Measurements from ENCODE around the gene TMEM89. TPM values are rescaled to one million over a fixed set of nuclear protein-coding genes. Genes with fewer than 3 reads are reported as not detected.

TMEM89 gene
- total and polyA plus RNA-seq, 7 experiments from 2014 or later, result not detected

GRCh38 chr3:48662145-48662752 is 40.7 kb upstream of the TMEM89 start:
- H3K27ac ChIP-seq (ENCODE audit: low read depth, low read length), result no peak overlapping the region
- Mint-ChIP-seq H3K4me1 (peaks cover 0 to 29% (median 18%) of the 10 kb centered on the region in 7 donors), H3K27ac (peak overlapping the region in 2 of 9 donors; percentile 38 to 53), H3K9me3 (peaks cover 0 to 6% (median 0%) of the 10 kb centered on the region in 11 donors), H3K27me3 (peaks cover 4 to 21% (median 13%) of the 10 kb centered on the region in 5 donors), H3K4me3 (peak overlapping the region in 5 of 10 donors; percentile 2 to 80 (median 48)), H3K36me3 (peaks cover 0 to 4% (median 0%) of the 10 kb centered on the region in 5 donors)
- H3K36me3 ChIP-seq (ENCODE audit: control insufficient read depth in 2 of 3, insufficient read depth in 3 of 3, low read length in 3 of 3), result no peaks in the 10 kb centered on the region
- H3K9me3 ChIP-seq (ENCODE audit: control insufficient read depth in 2 of 3, low read length in 3 of 3), result no peaks in the 10 kb centered on the region
- H3K4me1 ChIP-seq (ENCODE audit: control insufficient read depth in 2 of 2, insufficient read depth in 2 of 2, low read length in 2 of 2), result peaks cover 14 to 15% of the 10 kb centered on the region in 2 donors
- no peak overlapping the region for H3K4me3 ChIP-seq (ENCODE audit: low read length)
- POLR2A ChIA-PET, result interaction anchor here (2.7 kb wide), 1 partner anchor 27 kb away, joined by 9 read pairs; the partner anchor contains the start of gene SLC26A6
- peaks cover 0 to 15% of the 10 kb centered on the region in 2 donors for H3K27me3 ChIP-seq (ENCODE audit: control insufficient read depth in 2 of 2, insufficient read depth in 2 of 2, low read length in 2 of 2)
- DNase-seq (no peak), ATAC-seq (no peak)
- intact Hi-C loops (cut with micrococcal nuclease), result loop anchor here in 1 of 2 donors (2.0 to 10.0 kb wide), 2 partner anchors 55 to 417 kb away; partner anchors contain the start of genes IP6K2 and ZNF589
- CTCF ChIA-PET, result no interaction called here

GRCh38 chr3:48661501-48662144 is 40.1 kb upstream of the TMEM89 start:
- DNase-seq (peak; percentile 61 to 91 (median 77)), ATAC-seq (peak; percentile 71)
- no peak overlapping the region for H3K27ac ChIP-seq (ENCODE audit: low read depth, low read length)
- H3K9me3 Mint-ChIP-seq, result peaks cover 0 to 6% (median 0%) of the 10 kb centered on the region in 11 donors
- H3K36me3 ChIP-seq (ENCODE audit: control insufficient read depth in 2 of 3, insufficient read depth in 3 of 3, low read length in 3 of 3), result no peaks in the 10 kb centered on the region
- peak overlapping the region in 9 of 10 donors; percentile 16 to 80 (median 49) for H3K4me3 Mint-ChIP-seq
- peak overlapping the region in 3 of 9 donors; percentile 38 to 53 (median 46) for H3K27ac Mint-ChIP-seq
- ChIA-PET CTCF (no interaction called here), POLR2A (interaction anchor here (0.6 to 2.7 kb wide), 2 partner anchors 26 to 745 kb away, joined by 3 to 9 read pairs; partner anchors contain the start of gene SLC26A6)
- no peak overlapping the region for H3K4me3 ChIP-seq (ENCODE audit: low read length)
- peaks cover 5 to 35% (median 18%) of the 10 kb centered on the region in 7 donors for H3K4me1 Mint-ChIP-seq
- peaks cover 4 to 21% (median 13%) of the 10 kb centered on the region in 5 donors for H3K27me3 Mint-ChIP-seq
- peaks cover 0 to 15% of the 10 kb centered on the region in 2 donors for H3K27me3 ChIP-seq (ENCODE audit: control insufficient read depth in 2 of 2, insufficient read depth in 2 of 2, low read length in 2 of 2)
- peaks cover 0 to 4% (median 0%) of the 10 kb centered on the region in 5 donors for H3K36me3 Mint-ChIP-seq
- H3K9me3 ChIP-seq (ENCODE audit: control insufficient read depth in 2 of 3, low read length in 3 of 3), result no peaks in the 10 kb centered on the region
- H3K4me1 ChIP-seq (ENCODE audit: control insufficient read depth in 2 of 2, insufficient read depth in 2 of 2, low read length in 2 of 2), result peaks cover 19% of the 10 kb centered on the region in 2 donors
- intact Hi-C loops (cut with micrococcal nuclease), result loop anchor here in 1 of 2 donors (2.0 to 10.0 kb wide), 2 partner anchors 55 to 417 kb away; partner anchors contain the start of genes IP6K2 and ZNF589

GRCh38 chr3:48660800-48661400 is 39.3 kb upstream of the TMEM89 start:
- Histone ChIP-seq H3K36me3 (ENCODE audit: control insufficient read depth in 2 of 3, insufficient read depth in 3 of 3, low read length in 3 of 3) (no peaks in the 10 kb centered on the region), H3K4me3 (ENCODE audit: low read length) (no peak overlapping the region), H3K27me3 (ENCODE audit: control insufficient read depth in 2 of 2, insufficient read depth in 2 of 2, low read length in 2 of 2) (peaks cover 0 to 15% of the 10 kb centered on the region in 2 donors), H3K27ac (ENCODE audit: low read depth, low read length) (no peak overlapping the region), H3K4me1 (ENCODE audit: control insufficient read depth in 2 of 2, insufficient read depth in 2 of 2, low read length in 2 of 2) (peaks cover 19 to 21% of the 10 kb centered on the region in 2 donors), H3K9me3 (ENCODE audit: control insufficient read depth in 2 of 3, low read length in 3 of 3) (no peaks in the 10 kb centered on the region)
- H3K4me1 Mint-ChIP-seq, result peaks cover 6 to 37% (median 18%) of the 10 kb centered on the region in 7 donors
- H3K27me3 Mint-ChIP-seq, result peaks cover 4 to 21% (median 13%) of the 10 kb centered on the region in 5 donors
- ChIA-PET CTCF (no interaction called here), POLR2A (no interaction called here)
- intact Hi-C loops (cut with micrococcal nuclease), result loop anchor here in 1 of 2 donors (10.0 kb wide), 1 partner anchor 416 kb away; the partner anchor contains the start of gene ZNF589
- ATAC-seq (no peak), DNase-seq (no peak)
- peaks cover 0 to 6% (median 0%) of the 10 kb centered on the region in 11 donors for H3K9me3 Mint-ChIP-seq
- H3K4me3 Mint-ChIP-seq, result peak overlapping the region in 3 of 10 donors; percentile 33 to 80 (median 49)
- peaks cover 0 to 4% (median 0%) of the 10 kb centered on the region in 5 donors for H3K36me3 Mint-ChIP-seq
- no peak overlapping the region for H3K27ac Mint-ChIP-seq

GRCh38 chr3:48656841-48657281 is 35.3 kb upstream of the TMEM89 start:
- Mint-ChIP-seq H3K4me1 (peaks cover 6 to 28% (median 11%) of the 10 kb centered on the region in 7 donors), H3K36me3 (peaks cover 0 to 2% (median 0%) of the 10 kb centered on the region in 5 donors), H3K9me3 (peaks cover 0 to 5% (median 0%) of the 10 kb centered on the region in 11 donors), H3K4me3 (peak overlapping the region; percentile 65 to 82 (median 76)), H3K27ac (peak overlapping the region in 5 of 9 donors; percentile 12 to 82 (median 38)), H3K27me3 (peaks cover 2 to 15% (median 5%) of the 10 kb centered on the region in 5 donors)
- Histone ChIP-seq H3K4me3 (ENCODE audit: low read length) (peak overlapping the region; percentile 70), H3K27ac (ENCODE audit: low read depth, low read length) (peak overlapping the region; percentile 65), H3K4me1 (ENCODE audit: control insufficient read depth in 2 of 2, insufficient read depth in 2 of 2, low read length in 2 of 2) (peaks cover 14 to 16% of the 10 kb centered on the region in 2 donors), H3K9me3 (ENCODE audit: control insufficient read depth in 2 of 3, low read length in 3 of 3) (no peaks in the 10 kb centered on the region), H3K27me3 (ENCODE audit: control insufficient read depth in 2 of 2, insufficient read depth in 2 of 2, low read length in 2 of 2) (no peaks in the 10 kb centered on the region), H3K36me3 (ENCODE audit: control insufficient read depth in 2 of 3, insufficient read depth in 3 of 3, low read length in 3 of 3) (no peaks in the 10 kb centered on the region)
- peak; percentile 8 for ATAC-seq
- POLR2A ChIA-PET, result interaction anchor here (0.9 to 2.2 kb wide), 2 partner anchors 21 to 23 kb away, joined by 3 to 8 read pairs; partner anchors contain the start of gene SLC26A6
- peak in 5 of 9 donors; percentile 17 to 48 (median 38) for DNase-seq
- intact Hi-C loops (cut with micrococcal nuclease), result loop anchor here (1.0 to 5.0 kb wide), 11 partner anchors 7 to 470 kb away; partner anchors contain the start of genes SLC26A6 (in 2 of the 2), UQCRC1 (in 2 of the 2), CDC25A (in 1 of the 2) and IP6K2 (in 1 of the 2)
- CTCF ChIA-PET, result interaction anchor here (0.8 to 1.0 kb wide), 2 partner anchors 22 to 461 kb away, joined by 3 to 4 read pairs; partner anchors contain the start of gene SLC26A6

- ATAC-seq (peak; percentile 90), DNase-seq (peak; percentile 75 to 87 (median 86))
- intact Hi-C loops (cut with micrococcal nuclease), result loop anchor here (1.0 to 5.0 kb wide), 11 partner anchors 8 to 469 kb away; partner anchors contain the start of genes SLC26A6 (in 2 of the 2), UQCRC1 (in 2 of the 2), CDC25A (in 1 of the 2) and IP6K2 (in 1 of the 2)
- Histone ChIP-seq H3K4me3 (ENCODE audit: low read length) (peak overlapping the region; percentile 70), H3K9me3 (ENCODE audit: control insufficient read depth in 2 of 3, low read length in 3 of 3) (no peaks in the 10 kb centered on the region), H3K27ac (ENCODE audit: low read depth, low read length) (peak overlapping the region; percentile 65), H3K36me3 (ENCODE audit: control insufficient read depth in 2 of 3, insufficient read depth in 3 of 3, low read length in 3 of 3) (no peaks in the 10 kb centered on the region), H3K4me1 (ENCODE audit: control insufficient read depth in 2 of 2, insufficient read depth in 2 of 2, low read length in 2 of 2) (peaks cover 12 to 14% of the 10 kb centered on the region in 2 donors), H3K27me3 (ENCODE audit: control insufficient read depth in 2 of 2, insufficient read depth in 2 of 2, low read length in 2 of 2) (no peaks in the 10 kb centered on the region)
- Mint-ChIP-seq H3K36me3 (peaks cover 0 to 2% (median 0%) of the 10 kb centered on the region in 5 donors), H3K4me3 (peak overlapping the region; percentile 67 to 86 (median 80)), H3K27ac (peak overlapping the region; percentile 42 to 88 (median 79)), H3K9me3 (peaks cover 0 to 4% (median 0%) of the 10 kb centered on the region in 11 donors), H3K4me1 (peaks cover 6 to 23% (median 9%) of the 10 kb centered on the region in 7 donors), H3K27me3 (peaks cover 0 to 15% (median 5%) of the 10 kb centered on the region in 5 donors)
- ChIA-PET CTCF (interaction anchor here (0.6 to 1.0 kb wide), 3 partner anchors 21 to 462 kb away, joined by 3 to 4 read pairs (median 3); partner anchors contain the start of gene SLC26A6), POLR2A (interaction anchor here (0.9 to 2.2 kb wide), 2 partner anchors 21 to 22 kb away, joined by 3 to 8 read pairs; partner anchors contain the start of gene SLC26A6)
Measured at GRCh38 chr3:48656061-48656840, 34.7 kb upstream of the TMEM89 start.
